Karpas-422 (cell line): ENCODE results near the gene SMCO2. TPM values are rescaled to one million over a fixed set of nuclear protein-coding genes. Genes with fewer than 3 reads are reported as not detected.

Experiments used
- DNase-seq: peaks from one replicate; pipeline ENCODE4 v3.0.0-alpha.2; 2015
- H2AFZ ChIP-seq: fragments of 200-600 bp; sonication (generic); 2 replicates; pipeline ENCODE4 v1.6.1; 2014; ENCODE audit warnings: antibody characterized with exemption, low read length, mixed read lengths
- H3K27ac ChIP-seq: fragments of 200-600 bp; sonication (generic); 2 replicates; pipeline ENCODE4 v1.5.1; 2014; ENCODE audit warnings: mild to moderate bottlenecking, low read length, moderate library complexity
- H3K27me3 ChIP-seq: fragments of 200-600 bp; sonication (generic); 2 replicates; pipeline ENCODE4 v1.6.1; 2014; ENCODE audit warnings: low read length, mixed read lengths
- H3K36me3 ChIP-seq: fragments of 200-600 bp; sonication (generic); 2 replicates; pipeline ENCODE4 v1.6.1; 2014; ENCODE audit warnings: low read length, mixed read lengths; ENCODE audit not compliant: insufficient read depth
- H3K4me1 ChIP-seq: fragments of 200-600 bp; sonication (generic); 2 replicates; pipeline ENCODE4 v1.6.1; 2014; ENCODE audit warnings: mild to moderate bottlenecking, low read length, mixed read lengths
- H3K4me2 ChIP-seq: fragments of 200-600 bp; sonication (generic); 2 replicates; pipeline ENCODE4 v1.6.1; 2014; ENCODE audit warnings: low read length, low read depth, mild to moderate bottlenecking; ENCODE audit not compliant: poor library complexity, severe bottlenecking
- H3K4me3 ChIP-seq: fragments of 200-600 bp; sonication (generic); 2 replicates; pipeline ENCODE4 v1.5.1; 2014; ENCODE audit warnings: mild to moderate bottlenecking, antibody characterized with exemption, low read length, mixed read lengths
- H3K79me2 ChIP-seq: fragments of 200-600 bp; sonication (generic); 2 replicates; pipeline ENCODE4 v1.6.1; 2014; ENCODE audit warnings: mild to moderate bottlenecking, low read length, mixed read lengths
- H3K9ac ChIP-seq: fragments of 200-600 bp; sonication (generic); 2 replicates; pipeline ENCODE4 v1.6.0; 2014; ENCODE audit warnings: low read length
- H3K9me2 ChIP-seq: fragments of 200-600 bp; sonication (generic), shearing (Covaris generic); replicated peaks from 2 replicates; pipeline ENCODE4 v1.6.0; 2014; ENCODE audit warnings: mild to moderate bottlenecking, low read length, moderate library complexity; ENCODE audit not compliant: insufficient read depth
- H3K9me3 ChIP-seq: fragments of 300-700, 200-600 bp; sonication (generic); 2 replicates; pipeline ENCODE4 v1.6.1; 2014; ENCODE audit warnings: low read length, mixed read lengths
- H4K20me1 ChIP-seq: fragments of 200-600 bp; sonication (generic); 2 replicates; pipeline ENCODE4 v1.6.1; 2014; ENCODE audit warnings: mild to moderate bottlenecking, antibody characterized with exemption, low read length, low read depth; ENCODE audit not compliant: insufficient read depth
- total RNA-seq: library from RNA; depleted of rRNA; stranded (reverse); fragments of >200 nt; shearing (Covaris generic); gene quantifications from 2 replicates; pipeline ENCODE4 v1.2.3, GENCODE V29; 2014; ENCODE audit warnings: low replicate concordance

The SMCO2 gene
- total RNA-seq, 1 experiment from 2014 or later = not detected

DNA sequence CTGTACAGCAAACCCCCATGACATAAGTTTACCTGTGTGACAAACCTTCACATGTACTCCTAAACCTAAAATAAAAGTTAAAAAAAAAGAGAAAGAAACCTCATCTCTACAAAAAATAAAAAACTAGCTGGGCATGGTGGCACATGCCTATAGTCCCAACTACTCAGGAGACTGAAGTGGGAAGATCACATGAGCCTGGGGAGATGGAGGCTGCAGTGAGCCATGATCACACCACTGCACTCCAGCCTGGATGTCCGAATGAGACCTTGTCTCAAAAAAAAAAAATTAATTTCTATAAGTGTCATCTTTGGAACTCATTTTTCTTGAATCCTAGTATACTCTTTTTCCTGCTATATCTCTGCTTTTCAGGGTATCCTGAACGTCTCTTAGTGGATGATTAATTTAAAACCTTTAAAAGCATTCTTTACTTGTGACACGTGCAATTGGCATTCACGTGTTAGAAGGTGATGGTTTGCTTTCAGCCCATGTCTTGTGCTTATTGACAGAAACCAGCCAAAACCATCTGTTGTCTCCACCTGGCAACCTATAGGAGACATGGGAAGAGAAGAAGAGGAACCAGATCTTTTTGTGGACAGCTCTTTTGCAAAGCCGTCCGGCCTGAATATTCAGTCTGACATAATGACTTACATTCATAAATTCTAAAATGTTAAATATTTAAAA is 46.9 kb downstream of the SMCO2 start:
- DNase-seq = no peak
- Histone ChIP-seq H3K4me1 (no peaks in the 10 kb centered on the region), H3K4me3 (no peak overlapping the region), H3K9me2 (no peaks in the 10 kb centered on the region), H2AFZ (no peak overlapping the region), H3K9ac (no peak overlapping the region), H4K20me1 (no peaks in the 10 kb centered on the region), H3K4me2 (no peak overlapping the region), H3K27ac (no peak overlapping the region), H3K9me3 (no peaks in the 10 kb centered on the region), H3K27me3 (0 out of 2 replicates have a peak, but pooled peaks cover 2% of the 10 kb centered on the region), H3K36me3 (no peaks in the 10 kb centered on the region), H3K79me2 (no peaks in the 10 kb centered on the region)

DNA sequence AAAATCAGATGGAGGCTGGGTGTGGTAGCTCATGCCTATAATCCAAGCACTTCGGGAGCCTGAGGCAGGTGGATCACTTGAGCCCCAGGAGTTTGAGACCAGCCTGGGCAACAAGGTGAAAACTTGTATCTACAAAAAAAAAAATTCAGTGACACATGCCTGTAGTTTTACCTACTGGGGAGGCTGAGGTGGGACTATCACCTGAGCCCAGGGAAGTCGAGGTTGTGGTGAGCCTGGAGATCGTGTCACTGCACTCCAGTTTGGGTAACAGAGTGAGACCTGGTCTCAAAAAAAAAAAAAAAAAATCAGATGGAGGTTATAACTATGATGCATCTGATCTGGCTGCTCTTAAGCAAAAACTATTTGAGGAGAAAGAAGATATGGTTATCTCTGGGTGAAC is 50.9 kb downstream of the SMCO2 start:
- H3K27me3 ChIP-seq = no peaks in the 10 kb centered on the region; the same call in 1 of the 2 replicates
- H3K4me3 ChIP-seq = no peak overlapping the region
- H4K20me1 ChIP-seq = no peaks in the 10 kb centered on the region
- no peak overlapping the region for H3K4me2 ChIP-seq
- no peaks in the 10 kb centered on the region for H3K9me3 ChIP-seq
- DNase-seq = no peak
- no peaks in the 10 kb centered on the region for H3K9me2 ChIP-seq
- no peak overlapping the region for H2AFZ ChIP-seq
- H3K79me2 ChIP-seq = no peaks in the 10 kb centered on the region
- no peak overlapping the region for H3K27ac ChIP-seq
- H3K36me3 ChIP-seq = no peaks in the 10 kb centered on the region
- H3K9ac ChIP-seq = no peak overlapping the region
- no peaks in the 10 kb centered on the region for H3K4me1 ChIP-seq

DNA sequence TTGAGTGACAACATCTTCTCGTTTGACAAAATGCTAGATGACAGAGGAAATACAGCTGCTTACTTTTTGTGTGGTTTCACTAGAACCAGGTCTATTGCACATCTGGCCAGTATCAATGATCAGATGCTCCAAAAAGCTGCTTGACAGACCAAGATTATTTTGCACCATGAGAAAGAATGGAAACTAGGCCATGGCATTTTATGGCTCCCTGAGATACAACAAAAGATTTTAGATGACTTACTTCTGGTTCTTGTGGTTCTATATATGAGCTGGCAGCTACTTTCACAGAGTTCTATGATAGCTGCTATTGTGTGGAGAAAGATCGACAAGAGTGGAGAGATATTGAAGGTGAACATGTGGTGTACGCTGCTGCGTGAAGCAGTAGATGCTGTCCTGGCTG is 51.6 kb downstream of the SMCO2 start:
- DNase-seq = no peak
- H3K27me3 ChIP-seq = no peaks in the 10 kb centered on the region; the same call in 1 of the 2 replicates
- H2AFZ ChIP-seq = no peak overlapping the region
- no peaks in the 10 kb centered on the region for H3K36me3 ChIP-seq
- no peak overlapping the region for H3K4me3 ChIP-seq
- no peaks in the 10 kb centered on the region for H3K79me2 ChIP-seq
- H3K4me1 ChIP-seq = no peaks in the 10 kb centered on the region
- no peaks in the 10 kb centered on the region for H3K9me3 ChIP-seq
- H3K9ac ChIP-seq = no peak overlapping the region
- no peak overlapping the region for H3K27ac ChIP-seq
- no peaks in the 10 kb centered on the region for H3K9me2 ChIP-seq
- no peaks in the 10 kb centered on the region for H4K20me1 ChIP-seq
- H3K4me2 ChIP-seq = no peak overlapping the region

DNA sequence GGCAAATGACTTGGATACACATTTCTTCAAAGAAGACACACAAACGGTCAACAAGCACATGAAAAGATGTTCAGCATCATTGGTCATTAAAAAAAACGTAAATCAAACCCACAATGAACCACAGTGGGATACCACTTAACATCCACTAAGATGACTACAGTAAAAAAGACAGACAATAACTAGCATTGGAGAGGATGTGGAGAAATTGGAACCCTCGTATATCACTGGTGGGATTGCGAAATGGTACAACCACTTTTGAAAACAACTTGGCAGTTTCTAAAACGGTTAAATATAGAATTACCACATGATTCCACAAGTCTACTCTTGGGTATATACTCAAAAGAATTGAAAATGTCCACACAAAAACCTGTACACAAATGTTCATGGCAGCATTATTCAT is 52.2 kb downstream of the SMCO2 start:
- no peaks in the 10 kb centered on the region for H3K79me2 ChIP-seq
- no peaks in the 10 kb centered on the region; the same call in 1 of the 2 replicates for H3K27me3 ChIP-seq
- no peak overlapping the region for H3K4me3 ChIP-seq
- H3K27ac ChIP-seq = no peak overlapping the region
- no peaks in the 10 kb centered on the region for H4K20me1 ChIP-seq
- no peaks in the 10 kb centered on the region for H3K9me3 ChIP-seq
- no peak overlapping the region for H2AFZ ChIP-seq
- H3K36me3 ChIP-seq = no peaks in the 10 kb centered on the region
- no peak overlapping the region for H3K9ac ChIP-seq
- DNase-seq = no peak
- no peaks in the 10 kb centered on the region for H3K4me1 ChIP-seq
- no peaks in the 10 kb centered on the region for H3K9me2 ChIP-seq
- no peak overlapping the region for H3K4me2 ChIP-seq

DNA sequence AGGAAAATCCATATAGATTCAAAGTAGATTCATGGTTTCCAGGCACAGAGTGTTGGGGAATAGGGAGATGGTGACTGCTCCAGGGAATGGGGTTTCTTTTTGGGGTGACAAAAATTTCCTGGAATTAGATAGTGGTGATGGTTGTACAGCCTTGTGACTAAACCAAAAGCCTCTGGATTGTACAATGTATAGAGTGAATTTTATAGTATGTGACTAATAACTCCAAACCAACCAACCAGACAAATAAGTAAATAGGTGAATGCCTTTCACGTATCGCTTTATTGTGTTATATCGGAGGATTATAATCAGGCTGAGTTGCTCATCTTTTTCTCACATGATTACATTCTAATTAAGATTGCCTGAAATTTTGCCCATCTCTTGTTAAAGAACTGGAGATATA is 52.8 kb downstream of the SMCO2 start:
- H3K27me3 ChIP-seq = no peaks in the 10 kb centered on the region; the same call in 1 of the 2 replicates
- H3K79me2 ChIP-seq = no peaks in the 10 kb centered on the region
- H4K20me1 ChIP-seq = no peaks in the 10 kb centered on the region
- H3K4me3 ChIP-seq = no peak overlapping the region
- no peak overlapping the region for H3K9ac ChIP-seq
- no peak overlapping the region for H2AFZ ChIP-seq
- no peaks in the 10 kb centered on the region for H3K9me2 ChIP-seq
- no peak for DNase-seq
- H3K9me3 ChIP-seq = no peaks in the 10 kb centered on the region
- no peak overlapping the region for H3K4me2 ChIP-seq
- no peak overlapping the region for H3K27ac ChIP-seq
- H3K4me1 ChIP-seq = no peaks in the 10 kb centered on the region
- H3K36me3 ChIP-seq = no peaks in the 10 kb centered on the region

DNA sequence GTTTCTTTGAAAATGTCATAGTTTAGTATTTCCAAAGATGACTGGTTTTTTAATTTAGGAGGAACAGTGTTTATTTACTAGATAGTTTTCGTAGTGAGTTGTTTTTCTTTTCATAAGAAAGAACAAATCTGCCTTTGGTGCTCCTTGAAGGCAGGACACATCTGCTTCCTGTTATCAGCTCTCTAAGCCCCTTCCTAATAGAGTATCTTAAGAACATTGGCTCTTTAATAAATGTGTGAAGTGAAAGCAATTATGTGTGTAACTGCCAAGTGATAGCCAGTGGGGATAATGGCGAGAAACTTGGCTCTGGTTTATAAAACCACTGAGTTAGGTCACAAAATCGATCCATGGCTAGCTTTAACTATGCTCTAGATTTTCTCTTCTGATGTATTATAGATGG is 54.0 kb downstream of the SMCO2 start:
- Histone ChIP-seq H4K20me1 (no peaks in the 10 kb centered on the region), H3K9ac (no peak overlapping the region), H3K4me2 (no peak overlapping the region), H3K9me2 (no peaks in the 10 kb centered on the region), H3K9me3 (no peaks in the 10 kb centered on the region), H3K36me3 (no peaks in the 10 kb centered on the region), H3K27ac (no peak overlapping the region), H2AFZ (no peak overlapping the region), H3K4me1 (no peaks in the 10 kb centered on the region), H3K27me3 (no peaks in the 10 kb centered on the region; the same call in 1 of the 2 replicates), H3K79me2 (no peaks in the 10 kb centered on the region), H3K4me3 (no peak overlapping the region)
- no peak for DNase-seq

DNA sequence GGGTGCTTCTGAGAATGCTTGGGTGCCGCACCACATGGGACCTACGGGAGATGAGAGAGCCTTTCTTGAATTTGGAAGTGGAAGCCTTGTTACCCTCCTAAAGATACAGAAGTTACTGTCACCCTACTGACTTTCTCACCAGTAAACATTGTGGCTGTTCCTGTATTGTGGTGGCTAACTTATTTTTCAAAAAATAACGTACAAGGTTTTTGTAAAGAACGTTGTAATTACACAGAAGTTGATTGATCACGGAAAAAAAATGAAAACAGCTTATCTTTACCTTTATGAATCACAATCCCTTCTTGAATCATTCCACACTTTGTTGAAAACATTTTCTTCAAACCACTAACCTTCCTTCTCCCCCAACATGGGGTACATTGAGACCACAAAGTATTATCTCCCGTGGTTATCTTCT is 55.5 kb downstream of the SMCO2 start:
- no peaks in the 10 kb centered on the region for H3K36me3 ChIP-seq
- no peak for DNase-seq
- H3K9me2 ChIP-seq = no peaks in the 10 kb centered on the region
- no peaks in the 10 kb centered on the region for H3K9me3 ChIP-seq
- H3K27me3 ChIP-seq = no peaks in the 10 kb centered on the region; the same call in 1 of the 2 replicates
- H3K9ac ChIP-seq = no peak overlapping the region
- H2AFZ ChIP-seq = no peak overlapping the region
- H4K20me1 ChIP-seq = no peaks in the 10 kb centered on the region
- H3K27ac ChIP-seq = no peak overlapping the region
- H3K4me3 ChIP-seq = no peak overlapping the region
- H3K4me1 ChIP-seq = no peaks in the 10 kb centered on the region
- H3K4me2 ChIP-seq = no peak overlapping the region
- no peaks in the 10 kb centered on the region for H3K79me2 ChIP-seq

DNA sequence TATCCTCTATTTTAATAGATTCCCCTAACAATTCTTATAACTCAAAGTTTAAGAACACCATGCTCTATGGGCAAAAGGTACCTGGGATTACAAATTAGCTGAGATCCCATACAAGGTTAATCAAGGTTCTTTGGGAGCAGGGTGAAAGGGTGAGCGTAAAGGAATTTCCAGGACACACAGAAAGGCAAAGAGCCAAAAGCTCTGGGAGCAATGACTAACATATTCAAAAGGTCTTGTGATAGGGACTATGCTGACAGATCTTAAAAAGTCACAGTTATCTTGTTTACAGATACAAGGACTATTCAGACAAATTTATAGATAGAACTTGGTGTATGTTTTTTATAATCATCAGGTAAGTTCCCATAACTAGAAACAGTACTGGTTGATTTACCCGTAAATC is 58.0 kb downstream of the SMCO2 start:
- Histone ChIP-seq H4K20me1 (no peaks in the 10 kb centered on the region), H3K4me2 (no peak overlapping the region), H3K79me2 (no peaks in the 10 kb centered on the region), H3K9me2 (no peaks in the 10 kb centered on the region), H3K27me3 (no peaks in the 10 kb centered on the region), H2AFZ (no peak overlapping the region), H3K9me3 (no peaks in the 10 kb centered on the region), H3K36me3 (no peaks in the 10 kb centered on the region), H3K27ac (no peak overlapping the region), H3K9ac (no peak overlapping the region), H3K4me3 (no peak overlapping the region), H3K4me1 (no peaks in the 10 kb centered on the region)
- DNase-seq = no peak
